Panc1 (cell line): ENCODE measurements around the gene EXOC7.

Experiments used
- CTCF ChIP-seq: fragments of 450-650 bp; IDR thresholded peaks from 2 replicates; pipeline ENCODE4 v1.5.1; 2017; ENCODE audit warnings: mild to moderate bottlenecking
- POLR2AphosphoS5 ChIP-seq: IDR thresholded peaks from 2 replicates; pipeline ENCODE4 v1.6.1; 2012; ENCODE audit warnings: mild to moderate bottlenecking, low read depth, low read length, moderate library complexity
- REST ChIP-seq, 2 experiments: IDR thresholded peaks; 2 replicates each; pipeline ENCODE4 v1.6.1; 2011 to 2012; ENCODE audit warnings: low read depth in 2 of 2, control low read depth in 1 of 2, low read length in 1 of 2, mild to moderate bottlenecking in 1 of 2, moderate library complexity in 1 of 2; ENCODE audit not compliant: insufficient read depth in 1 of 2
- SIN3A ChIP-seq: IDR thresholded peaks from 2 replicates; pipeline ENCODE4 v1.6.1; 2012; ENCODE audit warnings: low read depth, mild to moderate bottlenecking, low read length, moderate library complexity, borderline replicate concordance; ENCODE audit not compliant: insufficient read depth

GRCh38 chr17:76090517-76091129 lies 13.0 kb downstream of the EXOC7 start:
- TF ChIP-seq CTCF (no peak), POLR2AphosphoS5 (no peak), SIN3A (no peak), REST (IDR thresholded peaks at IDR 0.05; ENCODE audit: insufficient read depth in 1 of 2, low read depth in 2 of 2, low read length in 1 of 2) (no peak)
